ENCODE data around the gene AGMAT. TPM values are rescaled to one million over a fixed set of nuclear protein-coding genes. Genes with fewer than 3 reads are reported as not detected.
A peak's percentile ranks its signal among the peaks of the same experiment; 100 is the strongest.

Gene AGMAT
- total RNA-seq, 6 donors from 2014 or later, result 0.13 to 0.29 TPM; not detected in 4

GRCh38 chr1:15618655-15619525, 34.0 kb upstream of the AGMAT start:
- DNase-seq, result no peak

GRCh38 chr1:15618077-15618654, 33.3 kb upstream of the AGMAT start:
- TF ChIP-seq POLR2A (IDR thresholded peaks at IDR 0.05), result no peak
- no peak for TF ChIP-seq EP300 (IDR thresholded peaks at IDR 0.05)
- TF ChIP-seq CTCF (IDR thresholded peaks at IDR 0.05), result no peak
- TF ChIP-seq POLR2AphosphoS5 (IDR thresholded peaks at IDR 0.05), result no peak
- DNase-seq, result no peak
- no peaks in the 10 kb centered on the region for H3K9me3 ChIP-seq
- 1 to 2% methylated on average over 8 of the region's 8 CpGs for whole genome bisulfite sequencing, 2 donors
- H3K27ac ChIP-seq, result peak overlapping the region; percentile 94 to 99 (median 98)
- H3K4me3 ChIP-seq, result peak overlapping the region; percentile 81 to 96 (median 89)
- ATAC-seq (ENCODE audit: low FRiP score in 2 of 2), result no peak
- H3K27me3 ChIP-seq, result no peaks in the 10 kb centered on the region
- no peaks in the 10 kb centered on the region for H3K36me3 ChIP-seq
- peaks cover 43 to 65% (median 54%) of the 10 kb centered on the region in 4 donors for H3K4me1 ChIP-seq

More at GRCh38 chr1:15618655-15619525, 34.0 kb upstream of the AGMAT start:
- Histone ChIP-seq H3K27me3 (no peaks in the 10 kb centered on the region), H3K27ac (peak overlapping the region; percentile 94 to 99 (median 98)), H3K9me3 (no peaks in the 10 kb centered on the region), H3K36me3 (no peaks in the 10 kb centered on the region), H3K4me1 (peaks cover 46 to 72% (median 58%) of the 10 kb centered on the region in 4 donors), H3K4me3 (peak overlapping the region; percentile 81 to 96 (median 89))
- 70 to 72% methylated on average over 26 of the region's 26 CpGs for WGBS, 2 donors
- ATAC-seq (ENCODE audit: low FRiP score in 2 of 2), result no peak
- TF ChIP-seq POLR2AphosphoS5 (IDR thresholded peaks at IDR 0.05) (peak in 1 of 2 donors; percentile 53), EP300 (IDR thresholded peaks at IDR 0.05) (peak in 1 of 4 donors; percentile 82), POLR2A (IDR thresholded peaks at IDR 0.05) (no peak), CTCF (IDR thresholded peaks at IDR 0.05) (peak in 1 of 6 experiments; percentile 25)

GRCh38 chr1:15617173-15618076, 32.6 kb upstream of the AGMAT start, which contains the start of gene DDI2:
DDI2 (plus strand) TSS chr1:15617458; CDS start chr1:15617671, 213 bp downstream.
- Histone ChIP-seq H3K27ac (peak within 1 kb of the TSS; percentile 94 to 99 (median 98)), H3K4me1 (peaks cover 38 to 58% (median 46%) of the 10 kb centered on the region in 4 donors)
- WGBS, 2 donors, result 0% methylated on average over 19 to 83 of the region's 86 CpGs

More at GRCh38 chr1:15617173-15618076, 32.6 kb upstream of the AGMAT start, which contains the start of gene DDI2:
- Histone ChIP-seq H3K36me3 (no peaks in the 10 kb centered on the region), H3K4me3 (peak within 1 kb of the TSS; percentile 81 to 96 (median 89)), H3K27me3 (no peaks in the 10 kb centered on the region), H3K9me3 (no peaks in the 10 kb centered on the region)
- DNase-seq (peak; percentile 96 to 99), ATAC-seq (ENCODE audit: low FRiP score in 2 of 2) (peak; percentile 97)
- TF ChIP-seq POLR2A (IDR thresholded peaks at IDR 0.05) (peak in 3 of 4 donors; percentile 91 to 99 (median 91)), POLR2AphosphoS5 (IDR thresholded peaks at IDR 0.05) (peak; percentile 78 to 92), EP300 (IDR thresholded peaks at IDR 0.05) (peak in 1 of 4 donors; percentile 56), CTCF (IDR thresholded peaks at IDR 0.05) (peak in 2 of 6 experiments; percentile 35 to 37)

Measured in upper lobe of left lung (tissue), 6 donors.